Measurements from ENCODE around the gene PATL1.
"Not testable (repeated sequence)": the region's sequence is repeated elsewhere in the genome, so short reads cannot be mapped to it uniquely, and the experiment has no call there.

Gene PATL1

GRCh38 chr11:59668950-59669610 is at the start of gene PATL1:
Gene PATL1 (minus strand): TSS chr11:59669037. CDS start chr11:59668895, 142 bp downstream.
- Histone ChIP-seq H3K4me1 (ENCODE audit: control insufficient read depth, insufficient read depth, low read length) (peaks cover 7% of the 10 kb centered on the region), H3K4me3 (ENCODE audit: low read depth, low read length) (peak within 1 kb of the TSS; percentile 94), H3K9ac (ENCODE audit: low read depth, low read length) (peak within 1 kb of the TSS; percentile 96), H3K9me3 (ENCODE audit: control insufficient read depth, insufficient read depth, low read length) (no peaks in the 10 kb centered on the region), H3K36me3 (ENCODE audit: control insufficient read depth, insufficient read depth, low read length) (no peaks in the 10 kb centered on the region), H3K27me3 (ENCODE audit: control insufficient read depth, insufficient read depth, low read length) (no peaks in the 10 kb centered on the region)

GRCh38 chr11:59716051-59716450 is 47.2 kb upstream of the PATL1 start:
- H3K9ac ChIP-seq (ENCODE audit: low read depth, low read length), result no peak overlapping the region
- no peak overlapping the region for H3K4me3 ChIP-seq (ENCODE audit: low read depth, low read length)
- H3K36me3 ChIP-seq (ENCODE audit: control insufficient read depth, insufficient read depth, low read length), result no peaks in the 10 kb centered on the region
- no peaks in the 10 kb centered on the region for H3K4me1 ChIP-seq (ENCODE audit: control insufficient read depth, insufficient read depth, low read length)
- no peaks in the 10 kb centered on the region for H3K27me3 ChIP-seq (ENCODE audit: control insufficient read depth, insufficient read depth, low read length)
- H3K9me3 ChIP-seq (ENCODE audit: control insufficient read depth, insufficient read depth, low read length), result no peaks in the 10 kb centered on the region

- Histone ChIP-seq H3K36me3 (ENCODE audit: control insufficient read depth, insufficient read depth, low read length) (no peaks in the 10 kb centered on the region), H3K4me1 (ENCODE audit: control insufficient read depth, insufficient read depth, low read length) (no peaks in the 10 kb centered on the region), H3K27me3 (ENCODE audit: control insufficient read depth, insufficient read depth, low read length) (no peaks in the 10 kb centered on the region)
These were observed 44.9 kb upstream of the PATL1 start, which contains the start of gene OR10V1 for GRCh38 chr11:59713745-59714144. Gene OR10V1 (minus strand): TSS chr11:59713845. CDS start chr11:59713845, 0 bp downstream.

GRCh38 chr11:59710136-59710847 is 41.5 kb upstream of the PATL1 start:
- H3K4me1 ChIP-seq (ENCODE audit: control insufficient read depth, insufficient read depth, low read length), result no peaks in the 10 kb centered on the region
- no peaks in the 10 kb centered on the region for H3K36me3 ChIP-seq (ENCODE audit: control insufficient read depth, insufficient read depth, low read length)
- no peak overlapping the region for H3K9ac ChIP-seq (ENCODE audit: low read depth, low read length)
- no peaks in the 10 kb centered on the region for H3K9me3 ChIP-seq (ENCODE audit: control insufficient read depth, insufficient read depth, low read length)
- H3K27me3 ChIP-seq (ENCODE audit: control insufficient read depth, insufficient read depth, low read length), result no peaks in the 10 kb centered on the region
- H3K4me3 ChIP-seq (ENCODE audit: low read depth, low read length), result no peak overlapping the region

More at GRCh38 chr11:59713745-59714144, 44.9 kb upstream of the PATL1 start, which contains the start of gene OR10V1:
- Histone ChIP-seq H3K9ac (ENCODE audit: low read depth, low read length) (no peak within 1 kb of the TSS), H3K4me3 (ENCODE audit: low read depth, low read length) (no peak within 1 kb of the TSS), H3K9me3 (ENCODE audit: control insufficient read depth, insufficient read depth, low read length) (no peaks in the 10 kb centered on the region)

GRCh38 chr11:59708537-59708936 is 39.7 kb upstream of the PATL1 start:
- Histone ChIP-seq H3K9me3 (ENCODE audit: control insufficient read depth, insufficient read depth, low read length) (no peaks in the 10 kb centered on the region), H3K27me3 (ENCODE audit: control insufficient read depth, insufficient read depth, low read length) (no peaks in the 10 kb centered on the region), H3K4me1 (ENCODE audit: control insufficient read depth, insufficient read depth, low read length) (no peaks in the 10 kb centered on the region), H3K4me3 (ENCODE audit: low read depth, low read length) (no peak overlapping the region), H3K9ac (ENCODE audit: low read depth, low read length) (no peak overlapping the region), H3K36me3 (ENCODE audit: control insufficient read depth, insufficient read depth, low read length) (no peaks in the 10 kb centered on the region)

GRCh38 chr11:59707371-59707770 is 38.5 kb upstream of the PATL1 start:
- no peaks in the 10 kb centered on the region for H3K9me3 ChIP-seq (ENCODE audit: control insufficient read depth, insufficient read depth, low read length)
- H3K9ac ChIP-seq (ENCODE audit: low read depth, low read length), result no peak overlapping the region
- no peaks in the 10 kb centered on the region for H3K4me1 ChIP-seq (ENCODE audit: control insufficient read depth, insufficient read depth, low read length)
- H3K36me3 ChIP-seq (ENCODE audit: control insufficient read depth, insufficient read depth, low read length), result no peaks in the 10 kb centered on the region
- no peaks in the 10 kb centered on the region for H3K27me3 ChIP-seq (ENCODE audit: control insufficient read depth, insufficient read depth, low read length)
- no peak overlapping the region for H3K4me3 ChIP-seq (ENCODE audit: low read depth, low read length)

- Histone ChIP-seq H3K4me1 (ENCODE audit: control insufficient read depth, insufficient read depth, low read length) (no peaks in the 10 kb centered on the region), H3K4me3 (ENCODE audit: low read depth, low read length) (no peak overlapping the region), H3K9ac (ENCODE audit: low read depth, low read length) (no peak overlapping the region), H3K36me3 (ENCODE audit: control insufficient read depth, insufficient read depth, low read length) (no peaks in the 10 kb centered on the region), H3K27me3 (ENCODE audit: control insufficient read depth, insufficient read depth, low read length) (no peaks in the 10 kb centered on the region), H3K9me3 (ENCODE audit: control insufficient read depth, insufficient read depth, low read length) (no peaks in the 10 kb centered on the region)
These were observed 37.9 kb upstream of the PATL1 start for GRCh38 chr11:59706518-59707285.

- no peaks in the 10 kb centered on the region for H3K4me1 ChIP-seq (ENCODE audit: control insufficient read depth, insufficient read depth, low read length)
These were observed 36.5 kb upstream of the PATL1 start for GRCh38 chr11:59705294-59705693.

GRCh38 chr11:59703515-59703914 is 34.7 kb upstream of the PATL1 start:
- H3K9me3 ChIP-seq (ENCODE audit: control insufficient read depth, insufficient read depth, low read length); H3K4me3 ChIP-seq (ENCODE audit: low read depth, low read length); H3K27me3 ChIP-seq (ENCODE audit: control insufficient read depth, insufficient read depth, low read length); H3K36me3 ChIP-seq (ENCODE audit: control insufficient read depth, insufficient read depth, low read length); H3K4me1 ChIP-seq (ENCODE audit: control insufficient read depth, insufficient read depth, low read length); H3K9ac ChIP-seq (ENCODE audit: low read depth, low read length): not testable (repeated sequence)

More at GRCh38 chr11:59705294-59705693, 36.5 kb upstream of the PATL1 start:
- Histone ChIP-seq H3K27me3 (ENCODE audit: control insufficient read depth, insufficient read depth, low read length) (no peaks in the 10 kb centered on the region), H3K36me3 (ENCODE audit: control insufficient read depth, insufficient read depth, low read length) (no peaks in the 10 kb centered on the region), H3K4me3 (ENCODE audit: low read depth, low read length) (no peak overlapping the region), H3K9ac (ENCODE audit: low read depth, low read length) (no peak overlapping the region), H3K9me3 (ENCODE audit: control insufficient read depth, insufficient read depth, low read length) (no peaks in the 10 kb centered on the region)

GRCh38 chr11:59700157-59700556 is 31.3 kb upstream of the PATL1 start:
- H3K9me3 ChIP-seq (ENCODE audit: control insufficient read depth, insufficient read depth, low read length); H3K4me3 ChIP-seq (ENCODE audit: low read depth, low read length); H3K27me3 ChIP-seq (ENCODE audit: control insufficient read depth, insufficient read depth, low read length); H3K4me1 ChIP-seq (ENCODE audit: control insufficient read depth, insufficient read depth, low read length); H3K36me3 ChIP-seq (ENCODE audit: control insufficient read depth, insufficient read depth, low read length); H3K9ac ChIP-seq (ENCODE audit: low read depth, low read length): not testable (repeated sequence)

GRCh38 chr11:59698506-59698905 is 29.7 kb upstream of the PATL1 start:
- Histone ChIP-seq H3K9me3 (ENCODE audit: control insufficient read depth, insufficient read depth, low read length) (no peaks in the 10 kb centered on the region), H3K27me3 (ENCODE audit: control insufficient read depth, insufficient read depth, low read length) (no peaks in the 10 kb centered on the region), H3K36me3 (ENCODE audit: control insufficient read depth, insufficient read depth, low read length) (no peaks in the 10 kb centered on the region), H3K4me3 (ENCODE audit: low read depth, low read length) (no peak overlapping the region), H3K4me1 (ENCODE audit: control insufficient read depth, insufficient read depth, low read length) (no peaks in the 10 kb centered on the region), H3K9ac (ENCODE audit: low read depth, low read length) (no peak overlapping the region)
